ENCODE measurements around the gene TGM2.

The TGM2 gene

GRCh38 chr20:38082894-38083293 is 82.2 kb downstream of the TGM2 start:
- no peak for TF ChIP-seq CTCF (IDR thresholded peaks at IDR 0.05; ENCODE audit: control insufficient read depth, extremely low read depth, insufficient read depth)
- no peak for DNase-seq (ENCODE audit: low read depth)
- H3K4me3 ChIP-seq (ENCODE audit: low read depth, low read length) = no peak overlapping the region

GRCh38 chr20:38081575-38081974 is 83.5 kb downstream of the TGM2 start:
- H3K4me3 ChIP-seq (ENCODE audit: low read depth, low read length) = no peak overlapping the region
- no peak for TF ChIP-seq CTCF (IDR thresholded peaks at IDR 0.05; ENCODE audit: control insufficient read depth, extremely low read depth, insufficient read depth)
- DNase-seq (ENCODE audit: low read depth) = no peak

GRCh38 chr20:38079353-38079752 is 85.7 kb downstream of the TGM2 start:
- no peak for TF ChIP-seq CTCF (IDR thresholded peaks at IDR 0.05; ENCODE audit: control insufficient read depth, extremely low read depth, insufficient read depth)
- H3K4me3 ChIP-seq (ENCODE audit: low read depth, low read length) = no peak overlapping the region
- DNase-seq (ENCODE audit: low read depth) = no peak

GRCh38 chr20:38078084-38078483 is 87.0 kb downstream of the TGM2 start:
- TF ChIP-seq CTCF (IDR thresholded peaks at IDR 0.05; ENCODE audit: control insufficient read depth, extremely low read depth, insufficient read depth) = no peak
- no peak for DNase-seq (ENCODE audit: low read depth)
- no peak overlapping the region for H3K4me3 ChIP-seq (ENCODE audit: low read depth, low read length)

Data from LNCaP clone FGC (cell line).